H9 (cell line): ENCODE measurements around the gene LNPEP. TPM values are rescaled to one million over a fixed set of nuclear protein-coding genes. Genes with fewer than 3 reads are reported as not detected.

Experiments used
- DNase-seq: peaks from one replicate; pipeline ENCODE4 v3.0.0-alpha.2; 2017
- H2AFZ ChIP-seq: one replicate; pipeline ENCODE4 v1.6.1; 2013; ENCODE audit warnings: mild to moderate bottlenecking, low read length, control low read depth, moderate library complexity
- H2AK5ac ChIP-seq: 2 replicates; pipeline ENCODE4 v1.6.1; 2013; ENCODE audit warnings: low read length, control low read depth, mixed read lengths; ENCODE audit not compliant: insufficient read length
- H2BK120ac ChIP-seq: one replicate; pipeline ENCODE4 v1.6.1; 2013; ENCODE audit warnings: low read depth, mild to moderate bottlenecking, low read length, control low read depth, inconsistent platforms; ENCODE audit not compliant: poor library complexity, severe bottlenecking
- H2BK12ac ChIP-seq: 2 replicates; pipeline ENCODE4 v1.6.1; 2013; ENCODE audit warnings: low read length, control low read depth, mixed read lengths, low read depth; ENCODE audit not compliant: insufficient read length
- H2BK15ac ChIP-seq: 2 replicates; pipeline ENCODE4 v1.6.1; 2013; ENCODE audit warnings: low read depth, low read length, control low read depth
- H2BK20ac ChIP-seq: one replicate; pipeline ENCODE4 v1.6.1; 2013; ENCODE audit warnings: low read depth, mild to moderate bottlenecking, low read length, control low read depth, inconsistent platforms; ENCODE audit not compliant: poor library complexity, severe bottlenecking
- H2BK5ac ChIP-seq: 2 replicates; pipeline ENCODE4 v1.6.1; 2013; ENCODE audit warnings: low read length, control low read depth, mixed read lengths; ENCODE audit not compliant: insufficient read length
- H3K14ac ChIP-seq: 2 replicates; pipeline ENCODE4 v1.6.1; 2013; ENCODE audit warnings: low read length, control low read depth; ENCODE audit not compliant: insufficient read depth
- H3K18ac ChIP-seq: 2 replicates; pipeline ENCODE4 v1.6.1; 2013; ENCODE audit warnings: low read depth, mild to moderate bottlenecking, mixed read lengths, low read length, control low read depth; ENCODE audit not compliant: insufficient read length
- H3K23ac ChIP-seq: 2 replicates; pipeline ENCODE4 v1.6.1; 2013; ENCODE audit warnings: low read length, control low read depth, mixed read lengths, low read depth; ENCODE audit not compliant: insufficient read length
- H3K23me2 ChIP-seq: 2 replicates; pipeline ENCODE4 v1.6.1; 2013; ENCODE audit warnings: low read depth, mild to moderate bottlenecking, mixed read lengths, low read length, control low read depth; ENCODE audit not compliant: insufficient read length, poor library complexity, severe bottlenecking
- H3K27ac ChIP-seq: 2 replicates; pipeline ENCODE4 v1.5.1; 2013; ENCODE audit warnings: low read length, control low read depth, mixed read lengths, low read depth; ENCODE audit not compliant: insufficient read length
- H3K27me3 ChIP-seq: 2 replicates; pipeline ENCODE4 v1.6.1; 2013; ENCODE audit warnings: low read length, control low read depth, inconsistent platforms; ENCODE audit not compliant: insufficient read depth
- H3K4ac ChIP-seq: 2 replicates; pipeline ENCODE4 v1.6.1; 2013; ENCODE audit warnings: low read depth, mild to moderate bottlenecking, control low read depth, inconsistent platforms, low read length, moderate library complexity
- H3K4me1 ChIP-seq: 2 replicates; pipeline ENCODE4 v1.6.1; 2013; ENCODE audit warnings: low read length, control low read depth, inconsistent platforms; ENCODE audit not compliant: insufficient read depth
- H3K4me2 ChIP-seq: 2 replicates; pipeline ENCODE4 v1.6.1; 2013; ENCODE audit warnings: low read length, control low read depth, mixed read lengths; ENCODE audit not compliant: insufficient read length, insufficient read depth
- H3K56ac ChIP-seq: 2 replicates; pipeline ENCODE4 v1.6.1; 2013; ENCODE audit warnings: low read depth, mild to moderate bottlenecking, mixed read lengths, low read length, control low read depth; ENCODE audit not compliant: insufficient read length
- H3K79me1 ChIP-seq: 2 replicates; pipeline ENCODE4 v1.6.1; 2013; ENCODE audit warnings: low read depth, mild to moderate bottlenecking, moderate library complexity, low read length, control low read depth, inconsistent platforms; ENCODE audit not compliant: insufficient read depth, poor library complexity, severe bottlenecking
- H3K79me2 ChIP-seq: 2 replicates; pipeline ENCODE4 v1.6.1; 2013; ENCODE audit warnings: low read length, control low read depth, inconsistent platforms; ENCODE audit not compliant: insufficient read depth
- H3K9ac ChIP-seq: 2 replicates; pipeline ENCODE4 v1.6.1; 2013; ENCODE audit warnings: low read length, control low read depth, mixed read lengths; ENCODE audit not compliant: insufficient read length; ENCODE audit errors: extremely low read depth
- H3K9me3 ChIP-seq: one replicate; pipeline ENCODE4 v1.6.1; 2013; ENCODE audit warnings: low read depth, low read length, inconsistent platforms; ENCODE audit not compliant: control insufficient read depth
- H3T11ph ChIP-seq: one replicate; pipeline ENCODE4 v1.6.1; 2013; ENCODE audit warnings: mild to moderate bottlenecking, low read length, control low read depth, inconsistent platforms
- H4K20me1 ChIP-seq: one replicate; pipeline ENCODE4 v1.6.1; 2013; ENCODE audit not compliant: control insufficient read depth, insufficient read length, insufficient read depth
- H4K5ac ChIP-seq: 2 replicates; pipeline ENCODE4 v1.6.1; 2013; ENCODE audit warnings: low read depth, mild to moderate bottlenecking, mixed read lengths, low read length, control low read depth; ENCODE audit not compliant: insufficient read length
- H4K8ac ChIP-seq: replicated peaks from 2 replicates; pipeline ENCODE4 v1.6.1; 2013; ENCODE audit warnings: low read length, control low read depth, mixed read lengths, low read depth; ENCODE audit not compliant: insufficient read length
- H4K91ac ChIP-seq: 2 replicates; pipeline ENCODE4 v1.6.1; 2013; ENCODE audit warnings: low read depth, mild to moderate bottlenecking, moderate library complexity, mixed read lengths, low read length, control low read depth; ENCODE audit not compliant: insufficient read length
- H3K27ac Mint-ChIP-seq, 3 experiments: 2 replicates in 2 of 3; 3 replicates in 1 of 3; pipeline ENCODE4 v1.8.0; 2020 to 2021; ENCODE audit warnings: mixed read lengths in 3 of 3, mild to moderate bottlenecking in 1 of 3, moderate library complexity in 1 of 3
- H3K27me3 Mint-ChIP-seq: 2 replicates; pipeline ENCODE4 v1.8.0; 2021; ENCODE audit warnings: low read depth, mild to moderate bottlenecking, moderate library complexity, mixed read lengths
- H3K36me3 Mint-ChIP-seq, 3 experiments: 2 replicates in 2 of 3; 3 replicates in 1 of 3; pipeline ENCODE4 v1.8.0; 2020 to 2021; ENCODE audit warnings: low read depth in 3 of 3, mixed read lengths in 3 of 3; ENCODE audit not compliant: insufficient read depth in 1 of 3
- H3K4me1 Mint-ChIP-seq, 2 experiments: 2 replicates each; pipeline ENCODE4 v1.8.0; 2020; ENCODE audit warnings: mixed read lengths in 2 of 2
- H3K4me3 Mint-ChIP-seq, 2 experiments: 2 replicates in 1 of 2; 3 replicates in 1 of 2; pipeline ENCODE4 v1.8.0; 2020 to 2021; ENCODE audit warnings: mild to moderate bottlenecking in 2 of 2, mixed read lengths in 2 of 2, moderate library complexity in 1 of 2
- H3K9me3 Mint-ChIP-seq, 2 experiments: 2 replicates in 1 of 2; 3 replicates in 1 of 2; pipeline ENCODE4 v1.8.0; 2020; ENCODE audit warnings: mild to moderate bottlenecking in 2 of 2, mixed read lengths in 2 of 2, moderate library complexity in 1 of 2
- WGBS: extraction: QIAGEN DNeasy Blood & Tissue Kit; methylation state at CpG from one replicate; pipeline ENCODE4 v1.1.7; 2013; ENCODE audit warnings: missing lambda C conversion rate, low lambda C conversion rate, mixed read lengths; ENCODE audit not compliant: insufficient read length; ENCODE audit errors: extremely low coverage; 5-methylcytosine and 5-hydroxymethylcytosine counted together
- total RNA-seq: library from RNA; stranded (reverse); gene quantifications from 2 replicates; pipeline ENCODE4 v1.2.1, GENCODE V29; 2021
- TF ChIP-seq, protein P1 (sequence below): fragments of 200-600 bp; sonication (generic); conservative IDR thresholded peaks from 3 replicates; pipeline ENCODE4 v1.8.0; 2021; ENCODE audit warnings: antibody characterized with exemption, mild to moderate bottlenecking

The LNPEP gene
- total RNA-seq, 1 experiment from 2014 or later = 4.1 TPM

DNA sequence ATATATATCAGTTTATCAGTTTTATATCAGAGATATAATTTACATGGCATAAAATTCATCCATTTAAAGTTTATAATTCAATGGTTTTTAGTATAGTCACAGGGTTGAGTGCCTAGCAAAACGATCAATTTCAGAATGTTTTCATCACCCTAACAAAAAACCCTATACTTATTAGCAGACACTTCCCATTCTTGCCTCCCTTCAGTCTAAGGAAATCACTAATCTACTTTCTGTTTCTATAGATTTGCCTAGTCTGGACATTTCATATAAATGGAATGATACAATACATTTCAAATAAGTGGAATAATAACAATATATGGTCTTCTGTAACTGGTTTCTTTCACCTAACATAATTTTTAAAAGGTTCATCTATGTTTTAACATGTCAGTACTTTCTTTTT lies 9.6 kb upstream of the LNPEP start:
- H3K9me3 ChIP-seq = no peaks in the 10 kb centered on the region
- H4K8ac ChIP-seq = no peak overlapping the region
- H3K4me2 ChIP-seq = no peak overlapping the region
- H2BK15ac ChIP-seq = no peak overlapping the region
- no peaks in the 10 kb centered on the region for H4K20me1 ChIP-seq
- H3K4me1 Mint-ChIP-seq = peaks cover 7 to 8% of the 10 kb centered on the region in 2 experiments
- H3K27ac Mint-ChIP-seq = no peak overlapping the region
- no peak overlapping the region for H3K4ac ChIP-seq
- no peak overlapping the region for H3K27ac ChIP-seq
- no peaks in the 10 kb centered on the region for H3K23me2 ChIP-seq
- H3K27me3 Mint-ChIP-seq = no peaks in the 10 kb centered on the region
- no peak overlapping the region for H3K14ac ChIP-seq
- no peaks in the 10 kb centered on the region for H3K79me2 ChIP-seq
- H3K18ac ChIP-seq = no peak overlapping the region
- no peak overlapping the region for H3K23ac ChIP-seq
- H3K27me3 ChIP-seq = no peaks in the 10 kb centered on the region; the same call in 1 of the 2 replicates
- no peaks in the 10 kb centered on the region for H3K4me1 ChIP-seq
- H3K56ac ChIP-seq = no peak overlapping the region
- no peak overlapping the region for H2BK5ac ChIP-seq
- H2BK12ac ChIP-seq = no peak overlapping the region
- no peaks in the 10 kb centered on the region for H3K9me3 Mint-ChIP-seq
- TF ChIP-seq, protein P1, sequence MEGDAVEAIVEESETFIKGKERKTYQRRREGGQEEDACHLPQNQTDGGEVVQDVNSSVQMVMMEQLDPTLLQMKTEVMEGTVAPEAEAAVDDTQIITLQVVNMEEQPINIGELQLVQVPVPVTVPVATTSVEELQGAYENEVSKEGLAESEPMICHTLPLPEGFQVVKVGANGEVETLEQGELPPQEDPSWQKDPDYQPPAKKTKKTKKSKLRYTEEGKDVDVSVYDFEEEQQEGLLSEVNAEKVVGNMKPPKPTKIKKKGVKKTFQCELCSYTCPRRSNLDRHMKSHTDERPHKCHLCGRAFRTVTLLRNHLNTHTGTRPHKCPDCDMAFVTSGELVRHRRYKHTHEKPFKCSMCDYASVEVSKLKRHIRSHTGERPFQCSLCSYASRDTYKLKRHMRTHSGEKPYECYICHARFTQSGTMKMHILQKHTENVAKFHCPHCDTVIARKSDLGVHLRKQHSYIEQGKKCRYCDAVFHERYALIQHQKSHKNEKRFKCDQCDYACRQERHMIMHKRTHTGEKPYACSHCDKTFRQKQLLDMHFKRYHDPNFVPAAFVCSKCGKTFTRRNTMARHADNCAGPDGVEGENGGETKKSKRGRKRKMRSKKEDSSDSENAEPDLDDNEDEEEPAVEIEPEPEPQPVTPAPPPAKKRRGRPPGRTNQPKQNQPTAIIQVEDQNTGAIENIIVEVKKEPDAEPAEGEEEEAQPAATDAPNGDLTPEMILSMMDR = no peak
- no peak overlapping the region for H3K9ac ChIP-seq
- no peak overlapping the region for H2AFZ ChIP-seq
- H2BK20ac ChIP-seq = no peak overlapping the region
- no peak overlapping the region for H4K5ac ChIP-seq
- no peak overlapping the region for H2AK5ac ChIP-seq
- no peak overlapping the region for H3K4me3 Mint-ChIP-seq
- no CpG with 5 or more reads among the region's 1 CpG for WGBS
- H3K79me1 ChIP-seq = no peaks in the 10 kb centered on the region
- H2BK120ac ChIP-seq = no peak overlapping the region
- DNase-seq = no peak
- H4K91ac ChIP-seq = no peak overlapping the region
- no peaks in the 10 kb centered on the region for H3K36me3 Mint-ChIP-seq
- no peak overlapping the region for H3T11ph ChIP-seq
